HG02870 (cell line): ENCODE data around the gene ARNT2.

ENCODE experiments used
- ATAC-seq: cut with Tn5 transposase; IDR thresholded peaks from one replicate; pipeline ENCODE4 v1.9.1; 2021; ENCODE audit warnings: mild to moderate bottlenecking, moderate library complexity; ENCODE audit not compliant: unreplicated experiment

Gene ARNT2

GRCh38 chr15:80464951-80465625, 60.9 kb downstream of the ARNT2 start:
- no peak for ATAC-seq

- no peak for ATAC-seq
Observed at GRCh38 chr15:80465626-80466005, 61.4 kb downstream of the ARNT2 start.

- no peak for ATAC-seq
Observed at GRCh38 chr15:80466543-80466942, 62.4 kb downstream of the ARNT2 start.

- no peak for ATAC-seq
Observed at GRCh38 chr15:80467311-80467714, 63.1 kb downstream of the ARNT2 start.

GRCh38 chr15:80468796-80469195, 64.6 kb downstream of the ARNT2 start:
- no peak for ATAC-seq

GRCh38 chr15:80471881-80472280, 67.7 kb downstream of the ARNT2 start:
- ATAC-seq = no peak

- ATAC-seq = no peak
Observed at GRCh38 chr15:80473286-80474223, 69.4 kb downstream of the ARNT2 start.

- ATAC-seq = no peak
Observed at GRCh38 chr15:80474224-80475215, 70.3 kb downstream of the ARNT2 start.

GRCh38 chr15:80475572-80475971, 71.4 kb downstream of the ARNT2 start:
- no peak for ATAC-seq

GRCh38 chr15:80476036-80476435, 71.9 kb downstream of the ARNT2 start:
- no peak for ATAC-seq

- no peak for ATAC-seq
Observed at GRCh38 chr15:80478075-80478474, 73.9 kb downstream of the ARNT2 start.

- no peak for ATAC-seq
Observed at GRCh38 chr15:80479191-80479590, 75.0 kb downstream of the ARNT2 start.

GRCh38 chr15:80480171-80480811, 76.1 kb downstream of the ARNT2 start:
- ATAC-seq = no peak

GRCh38 chr15:80480909-80481308, 76.7 kb downstream of the ARNT2 start:
- ATAC-seq = no peak

GRCh38 chr15:80482696-80483095, 78.5 kb downstream of the ARNT2 start:
- ATAC-seq = no peak

GRCh38 chr15:80483725-80484161, 79.6 kb downstream of the ARNT2 start:
- no peak for ATAC-seq

GRCh38 chr15:80484333-80484864, 80.2 kb downstream of the ARNT2 start:
- no peak for ATAC-seq

- no peak for ATAC-seq
Observed at GRCh38 chr15:80485370-80486164, 81.4 kb downstream of the ARNT2 start.

- no peak for ATAC-seq
Observed at GRCh38 chr15:80487839-80488390, 83.7 kb downstream of the ARNT2 start.
